GM23338 (cell line): ENCODE measurements around the gene DLG2. TPM values are rescaled to one million over a fixed set of nuclear protein-coding genes. Genes with fewer than 3 reads are reported as not detected.

Experiments
- ATAC-seq: fragments of 200-7000 bp; cut with Tn5 transposase; 3 replicates; pipeline ENCODE4 v1.9.1; 2020
- DNase-seq: peaks from one replicate; pipeline ENCODE4 v3.0.0-alpha.2; 2015; ENCODE audit warnings: low spot score
- H2AFZ ChIP-seq: fragments of 200-600 bp; sonication (generic); 2 replicates; pipeline ENCODE4 v1.8.0; 2016; ENCODE audit warnings: antibody characterized with exemption, mild to moderate bottlenecking, moderate library complexity
- H3F3A ChIP-seq: fragments of 200-600 bp; sonication (generic); replicated peaks from 2 replicates; pipeline ENCODE4 v1.8.0; 2017; ENCODE audit warnings: antibody characterized with exemption, mixed run types, low read depth
- H3K27ac ChIP-seq: fragments of 200-600 bp; sonication (generic); 2 replicates; pipeline ENCODE4 v1.6.1; 2016; ENCODE audit warnings: low read depth
- H3K27me3 ChIP-seq: fragments of 200-600 bp; sonication (generic); 2 replicates; pipeline ENCODE4 v1.8.0; 2016; ENCODE audit warnings: mild to moderate bottlenecking, mixed run types, moderate library complexity; ENCODE audit not compliant: insufficient read depth
- H3K36me3 ChIP-seq: fragments of 200-600 bp; sonication (generic); 2 replicates; pipeline ENCODE4 v1.8.0; 2016; ENCODE audit warnings: mild to moderate bottlenecking; ENCODE audit not compliant: insufficient read depth
- H3K4me1 ChIP-seq: fragments of 200-600 bp; sonication (generic); 2 replicates; pipeline ENCODE4 v1.8.0; 2016; ENCODE audit warnings: mild to moderate bottlenecking, moderate library complexity; ENCODE audit not compliant: insufficient read depth
- H3K4me2 ChIP-seq: fragments of 200-600 bp; sonication (generic); 2 replicates; pipeline ENCODE4 v1.7.1; 2017; ENCODE audit warnings: mixed run types
- H3K4me3 ChIP-seq: fragments of 200-600 bp; sonication (generic); 2 replicates; pipeline ENCODE4 v1.6.1; 2016; ENCODE audit warnings: mixed run types
- H3K79me2 ChIP-seq: fragments of 200-600 bp; sonication (generic); replicated peaks from 2 replicates; pipeline ENCODE4 v1.8.0; 2017; ENCODE audit warnings: mild to moderate bottlenecking; ENCODE audit not compliant: insufficient read depth
- H3K9me2 ChIP-seq: fragments of 200-600 bp; sonication (generic); 2 replicates; pipeline ENCODE4 v1.8.0; 2017; ENCODE audit not compliant: insufficient read depth
- H4K20me1 ChIP-seq: fragments of 200-600 bp; sonication (generic); replicated peaks from 2 replicates; pipeline ENCODE4 v1.8.0; 2017; ENCODE audit warnings: mild to moderate bottlenecking; ENCODE audit not compliant: insufficient read depth
- H3K27ac Mint-ChIP-seq: 2 replicates; pipeline ENCODE4 v1.8.0; 2020; ENCODE audit warnings: inconsistent platforms, mild to moderate bottlenecking, moderate library complexity, mixed read lengths
- H3K27me3 Mint-ChIP-seq: 3 replicates; pipeline ENCODE4 v1.8.0; 2022; ENCODE audit warnings: low read depth, mild to moderate bottlenecking, moderate library complexity, mixed read lengths, inconsistent platforms; ENCODE audit not compliant: insufficient read depth, poor library complexity
- H3K36me3 Mint-ChIP-seq: 3 replicates; pipeline ENCODE4 v1.8.0; 2021; ENCODE audit warnings: low read depth, mild to moderate bottlenecking, inconsistent platforms, moderate library complexity, mixed read lengths
- H3K4me1 Mint-ChIP-seq: 3 replicates; pipeline ENCODE4 v1.8.0; 2020; ENCODE audit warnings: mild to moderate bottlenecking, inconsistent platforms, mixed read lengths
- H3K4me3 Mint-ChIP-seq: 3 replicates; pipeline ENCODE4 v1.8.0; 2021; ENCODE audit warnings: moderate library complexity, mild to moderate bottlenecking, inconsistent platforms, mixed read lengths
- H3K9me3 Mint-ChIP-seq: 3 replicates; pipeline ENCODE4 v1.8.0; 2020; ENCODE audit warnings: moderate library complexity, mild to moderate bottlenecking, inconsistent platforms, mixed read lengths
- ETS1 ChIP-seq: IDR thresholded peaks from 2 replicates; pipeline ENCODE4 v1.6.1; 2016; ENCODE audit warnings: antibody characterized with exemption
- NANOG ChIP-seq: IDR thresholded peaks from 2 replicates; pipeline ENCODE4 v1.6.1; 2016; ENCODE audit warnings: antibody characterized with exemption, borderline replicate concordance
- POLR2AphosphoS5 ChIP-seq: IDR thresholded peaks from 2 replicates; pipeline ENCODE4 v1.6.1; 2016; ENCODE audit warnings: antibody characterized with exemption, low read depth
- REST ChIP-seq: IDR thresholded peaks from one replicate; pipeline ENCODE4 v1.6.1; 2018; ENCODE audit warnings: antibody characterized with exemption; ENCODE audit not compliant: unreplicated experiment
- ZNF114 ChIP-seq: fragments of 250-450 bp; sonication (Bioruptor Pico); IDR thresholded peaks from 2 replicates; pipeline ENCODE4 v1.5.0; 2020; ENCODE audit warnings: mild to moderate bottlenecking, moderate library complexity
- ZNF462 ChIP-seq: fragments of 250-450 bp; sonication (Bioruptor Pico); IDR thresholded peaks from 2 replicates; pipeline ENCODE4 v1.5.0; 2020; ENCODE audit warnings: mild to moderate bottlenecking, moderate library complexity
- polyA plus RNA-seq: library from polyadenylated mRNA; unstranded; fragments of >200 nt; fragmentation: Nextera tagmentation; extraction: Ambion mirVana; gene quantifications from 2 replicates; pipeline ENCODE4 v1.2.1, GENCODE V29; 2016
- total RNA-seq: library from RNA; depleted of rRNA; stranded (reverse); fragments of >200 nt; shearing (Covaris generic); gene quantifications from 2 replicates; pipeline ENCODE4 v1.2.3, GENCODE V29; 2014

DLG2 gene
- total and polyA plus RNA-seq, 2 experiments from 2014 or later = 19.8 to 21.5 TPM

- TF ChIP-seq NANOG = no peak
- TF ChIP-seq REST = no peak
- TF ChIP-seq ETS1 = no peak
- TF ChIP-seq ZNF114 (CRISPR knock-in tag) = no peak
Measured at GRCh38 chr11:83941050-83941449, 1686.1 kb downstream of the DLG2 start (continued).

- no peaks in the 10 kb centered on the region for H3K36me3 ChIP-seq
- H3K4me2 ChIP-seq = no peak overlapping the region
- H3K4me1 ChIP-seq = peaks cover 11% of the 10 kb centered on the region
- H3K27ac ChIP-seq = no peak overlapping the region
- DNase-seq (no peak), ATAC-seq (no peak)
- no peaks in the 10 kb centered on the region for H3K27me3 ChIP-seq
- TF ChIP-seq POLR2AphosphoS5 = no peak
- TF ChIP-seq ZNF462 (CRISPR knock-in tag) = no peak
- H3F3A ChIP-seq = no peaks in the 10 kb centered on the region
- no peaks in the 10 kb centered on the region for H4K20me1 ChIP-seq
- no peaks in the 10 kb centered on the region for H3K79me2 ChIP-seq
- H3K9me2 ChIP-seq = no peaks in the 10 kb centered on the region
- no peak overlapping the region for H3K4me3 Mint-ChIP-seq
- H3K36me3 Mint-ChIP-seq = no peaks in the 10 kb centered on the region; the same call in 2 of the 3 replicates
- 0 out of 2 replicates have a peak overlapping the region, but pooled peaks have one; percentile 31 for H3K27ac Mint-ChIP-seq
- H3K9me3 Mint-ChIP-seq = peaks cover 4% of the 10 kb centered on the region; the same call in 1 of the 3 replicates
- no peak overlapping the region for H2AFZ ChIP-seq
- H3K27me3 Mint-ChIP-seq = no peaks in the 10 kb centered on the region
- no peak overlapping the region for H3K4me3 ChIP-seq
- peaks cover 10% of the 10 kb centered on the region; the same call in 2 of the 3 replicates for H3K4me1 Mint-ChIP-seq
Measured at GRCh38 chr11:83938148-83938547, 1689.0 kb downstream of the DLG2 start.
